ENCODE measurements around the gene NT5C2.
A peak's percentile ranks its signal among the peaks of the same experiment; 100 is the strongest.
"Not testable (repeated sequence)": the region's sequence is repeated elsewhere in the genome, so short reads cannot be mapped to it uniquely, and the experiment has no call there.

Gene NT5C2

GRCh38 chr10:103083977-103084320 is 109.1 kb downstream of the NT5C2 start:
- DNase-seq (ENCODE audit: low read depth) = no peak

- DNase-seq (ENCODE audit: low read depth) = no peak
These were observed 109.7 kb downstream of the NT5C2 start for GRCh38 chr10:103083266-103083976.

- no peak for DNase-seq (ENCODE audit: low read depth)
These were observed 110.4 kb downstream of the NT5C2 start for GRCh38 chr10:103082683-103083082.

GRCh38 chr10:103080891-103081581 is 112.0 kb downstream of the NT5C2 start:
- no peak for DNase-seq (ENCODE audit: low read depth)

GRCh38 chr10:103079946-103080345 is 113.1 kb downstream of the NT5C2 start:
- no peak for DNase-seq (ENCODE audit: low read depth)

- DNase-seq (ENCODE audit: low read depth) = no peak
These were observed 114.0 kb downstream of the NT5C2 start for GRCh38 chr10:103079100-103079499.

GRCh38 chr10:103078676-103079075 is 114.4 kb downstream of the NT5C2 start:
- no peak for DNase-seq (ENCODE audit: low read depth)

DNA sequence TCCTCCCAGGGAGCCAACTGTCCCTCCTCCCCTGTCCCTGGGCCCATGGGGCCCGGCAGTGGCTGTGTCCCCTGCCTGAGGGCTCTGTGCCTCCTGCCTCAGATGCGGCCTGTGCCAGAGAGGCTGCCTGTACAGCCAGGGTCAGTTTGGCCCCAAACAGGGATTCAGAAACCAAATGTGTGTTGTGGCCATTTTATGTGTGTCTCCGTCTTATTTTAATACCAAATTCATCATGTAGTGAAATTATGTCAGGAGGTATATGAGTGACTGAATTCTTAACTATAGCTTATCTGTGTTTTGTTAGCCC is 114.8 kb downstream of the NT5C2 start:
- no peak for DNase-seq (ENCODE audit: low read depth)

GRCh38 chr10:103077491-103078308 is 115.4 kb downstream of the NT5C2 start:
- no peak for DNase-seq (ENCODE audit: low read depth)

GRCh38 chr10:103077020-103077419 is 116.1 kb downstream of the NT5C2 start:
- DNase-seq (ENCODE audit: low read depth) = no peak

- no peak for DNase-seq (ENCODE audit: low read depth)
These were observed 120.2 kb downstream of the NT5C2 start for GRCh38 chr10:103072891-103073290.

GRCh38 chr10:103072276-103072675 is 120.8 kb downstream of the NT5C2 start:
- no peak for DNase-seq (ENCODE audit: low read depth)

- peak; percentile 39 for DNase-seq (ENCODE audit: low read depth)
These were observed 123.4 kb downstream of the NT5C2 start for GRCh38 chr10:103069453-103070331.

GRCh38 chr10:103067956-103068355 is 125.1 kb downstream of the NT5C2 start:
- DNase-seq (ENCODE audit: low read depth) = no peak

GRCh38 chr10:103067484-103067883 is 125.6 kb downstream of the NT5C2 start:
- DNase-seq (ENCODE audit: low read depth) = no peak

- DNase-seq (ENCODE audit: low read depth) = not testable (repeated sequence)
These were observed 126.0 kb downstream of the NT5C2 start for GRCh38 chr10:103067099-103067477.

DNA sequence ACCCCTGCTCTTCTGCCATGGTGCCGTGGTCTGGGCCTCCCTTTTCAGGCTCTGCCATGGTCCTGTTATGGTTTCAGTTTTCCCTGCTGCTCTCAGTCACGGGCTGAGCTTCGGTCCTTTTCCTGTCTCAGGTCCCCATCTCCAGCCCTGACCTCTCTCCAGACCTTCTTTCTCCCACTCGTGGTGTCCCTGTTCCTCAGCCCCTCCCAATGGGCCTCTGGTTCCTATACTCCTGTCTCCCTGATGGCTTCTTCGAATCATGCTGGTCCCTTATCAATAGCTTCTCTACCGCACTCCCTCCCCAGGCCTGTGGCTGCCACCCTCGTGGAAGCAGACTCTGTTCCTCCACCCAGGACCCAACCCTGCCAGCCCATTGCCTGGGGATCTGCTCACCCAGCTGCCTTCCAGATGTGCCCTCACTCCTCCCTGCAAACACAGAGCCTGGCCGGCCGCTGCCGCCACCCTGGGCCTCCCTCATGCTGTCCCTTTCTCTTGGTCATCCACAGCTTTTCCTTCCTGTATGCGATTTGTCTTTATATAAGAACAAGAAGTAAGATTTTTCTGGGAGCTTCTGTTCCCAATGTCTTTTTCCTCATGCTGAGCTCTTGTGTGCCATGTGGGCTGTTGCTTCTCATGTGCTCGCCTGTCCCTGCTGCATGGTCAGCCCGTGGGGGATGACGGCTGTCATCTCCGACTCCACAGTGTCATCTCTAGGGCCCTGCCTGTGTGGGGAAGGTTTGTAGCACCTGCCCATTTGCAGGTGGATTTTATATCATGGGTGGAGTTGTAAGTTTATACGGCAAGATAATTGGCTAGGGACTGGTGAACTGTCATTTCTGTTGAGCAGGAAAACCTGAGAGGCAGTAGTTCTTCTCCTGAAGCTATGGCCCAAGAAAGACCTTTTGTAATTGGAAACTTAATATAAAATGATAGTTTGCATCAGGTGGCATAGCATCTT is 126.7 kb downstream of the NT5C2 start:
- DNase-seq (ENCODE audit: low read depth) = no peak

GRCh38 chr10:103064956-103065355 is 128.1 kb downstream of the NT5C2 start:
- DNase-seq (ENCODE audit: low read depth) = no peak

- DNase-seq (ENCODE audit: low read depth) = no peak
These were observed 130.1 kb downstream of the NT5C2 start for GRCh38 chr10:103062854-103063590.

DNA sequence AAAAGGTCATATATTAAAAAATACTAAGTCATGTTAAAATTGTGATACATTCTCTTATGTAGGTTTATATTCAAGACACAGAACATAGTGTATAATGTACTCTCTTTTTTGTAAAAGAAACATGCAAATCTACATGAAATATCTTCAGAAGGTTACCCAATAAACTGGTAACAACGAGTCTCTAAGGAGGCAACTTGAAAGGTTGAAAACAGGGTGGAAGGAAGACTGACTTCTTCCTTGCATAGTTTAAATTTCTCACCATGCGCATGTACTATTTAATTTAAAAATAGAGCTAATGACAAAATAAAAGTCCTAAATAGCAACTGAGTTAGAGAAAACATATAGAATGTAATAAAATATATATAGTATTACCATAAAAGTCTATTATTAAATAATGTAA is 132.5 kb downstream of the NT5C2 start:
- DNase-seq (ENCODE audit: low read depth) = no peak
